Esophagus squamous epithelium (tissue), 4 donors: ENCODE measurements around the gene F2RL2.

Experiments
- CTCF ChIP-seq, 6 experiments: fragments of 450-650 bp in 4 of 6; fragments of 200-600 bp in 2 of 6; sonication (generic) in 2 of 6; IDR thresholded peaks; one replicate each; pipeline ENCODE4 v1.5.1; 2016 to 2019; ENCODE audit warnings: antibody characterized with exemption in 6 of 6, mild to moderate bottlenecking in 4 of 6, moderate library complexity in 4 of 6
- POLR2A ChIP-seq, 4 donors: fragments of 450-650 bp; IDR thresholded peaks; one replicate each; pipeline ENCODE4 v1.6.1; 2017; ENCODE audit warnings: antibody characterized with exemption in 4 of 4, mild to moderate bottlenecking in 4 of 4, moderate library complexity in 3 of 4

GRCh38 chr5:76570153-76570552, 53.0 kb downstream of the F2RL2 start:
- no peak for TF ChIP-seq CTCF (IDR thresholded peaks at IDR 0.05)
- TF ChIP-seq POLR2A (IDR thresholded peaks at IDR 0.05) = no peak
